ENCODE results near the gene TRAK1.

TRAK1 gene

DNA sequence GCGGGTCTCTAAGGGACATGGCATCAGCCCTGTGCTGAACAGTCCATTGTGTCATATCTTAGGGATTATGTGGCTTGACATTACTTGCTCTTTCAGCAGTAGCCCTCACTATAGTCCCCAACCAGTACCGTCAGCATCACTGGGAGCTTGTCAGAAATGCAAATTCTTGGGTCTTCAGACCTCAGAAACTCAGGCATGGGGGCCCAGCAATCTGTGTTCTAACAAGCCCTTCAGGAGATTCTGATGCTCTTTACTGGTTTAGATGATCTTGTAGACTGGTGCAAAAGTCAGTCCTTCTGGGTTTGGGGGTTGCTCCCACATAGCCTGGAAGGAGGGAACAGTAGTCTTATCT, 39.0 kb upstream of the TRAK1 start:
- TF ChIP-seq EZH2phosphoT487 (IDR thresholded peaks at IDR 0.05; ENCODE audit: low read depth) = no peak
- TF ChIP-seq, protein P1, sequence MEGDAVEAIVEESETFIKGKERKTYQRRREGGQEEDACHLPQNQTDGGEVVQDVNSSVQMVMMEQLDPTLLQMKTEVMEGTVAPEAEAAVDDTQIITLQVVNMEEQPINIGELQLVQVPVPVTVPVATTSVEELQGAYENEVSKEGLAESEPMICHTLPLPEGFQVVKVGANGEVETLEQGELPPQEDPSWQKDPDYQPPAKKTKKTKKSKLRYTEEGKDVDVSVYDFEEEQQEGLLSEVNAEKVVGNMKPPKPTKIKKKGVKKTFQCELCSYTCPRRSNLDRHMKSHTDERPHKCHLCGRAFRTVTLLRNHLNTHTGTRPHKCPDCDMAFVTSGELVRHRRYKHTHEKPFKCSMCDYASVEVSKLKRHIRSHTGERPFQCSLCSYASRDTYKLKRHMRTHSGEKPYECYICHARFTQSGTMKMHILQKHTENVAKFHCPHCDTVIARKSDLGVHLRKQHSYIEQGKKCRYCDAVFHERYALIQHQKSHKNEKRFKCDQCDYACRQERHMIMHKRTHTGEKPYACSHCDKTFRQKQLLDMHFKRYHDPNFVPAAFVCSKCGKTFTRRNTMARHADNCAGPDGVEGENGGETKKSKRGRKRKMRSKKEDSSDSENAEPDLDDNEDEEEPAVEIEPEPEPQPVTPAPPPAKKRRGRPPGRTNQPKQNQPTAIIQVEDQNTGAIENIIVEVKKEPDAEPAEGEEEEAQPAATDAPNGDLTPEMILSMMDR (IDR thresholded peaks at IDR 0.05; ENCODE audit: low read depth, low read length) = no peak
- Histone ChIP-seq H4K20me1 (ENCODE audit: insufficient read depth, low read length) (peaks cover 94% of the 10 kb centered on the region), H3K9me3 (ENCODE audit: insufficient read depth, low read length) (no peaks in the 10 kb centered on the region), H2AFZ (ENCODE audit: low read depth, low read length) (no peak overlapping the region), H3K4me1 (ENCODE audit: low read length) (peaks cover 49% of the 10 kb centered on the region), H3K27ac (ENCODE audit: low read length) (no peak overlapping the region), H3K36me3 (replicated peaks; ENCODE audit: low read depth, low read length) (peaks cover 8% of the 10 kb centered on the region), H3K27me3 (ENCODE audit: low read depth, low read length) (no peaks in the 10 kb centered on the region), H3K4me2 (ENCODE audit: low read length) (peak overlapping the region; percentile 18), H3K79me2 (ENCODE audit: low read length) (peaks cover 99% of the 10 kb centered on the region), H3K4me3 (ENCODE audit: low read length) (no peak overlapping the region), H3K9ac (ENCODE audit: low read length) (no peak overlapping the region)

DNA sequence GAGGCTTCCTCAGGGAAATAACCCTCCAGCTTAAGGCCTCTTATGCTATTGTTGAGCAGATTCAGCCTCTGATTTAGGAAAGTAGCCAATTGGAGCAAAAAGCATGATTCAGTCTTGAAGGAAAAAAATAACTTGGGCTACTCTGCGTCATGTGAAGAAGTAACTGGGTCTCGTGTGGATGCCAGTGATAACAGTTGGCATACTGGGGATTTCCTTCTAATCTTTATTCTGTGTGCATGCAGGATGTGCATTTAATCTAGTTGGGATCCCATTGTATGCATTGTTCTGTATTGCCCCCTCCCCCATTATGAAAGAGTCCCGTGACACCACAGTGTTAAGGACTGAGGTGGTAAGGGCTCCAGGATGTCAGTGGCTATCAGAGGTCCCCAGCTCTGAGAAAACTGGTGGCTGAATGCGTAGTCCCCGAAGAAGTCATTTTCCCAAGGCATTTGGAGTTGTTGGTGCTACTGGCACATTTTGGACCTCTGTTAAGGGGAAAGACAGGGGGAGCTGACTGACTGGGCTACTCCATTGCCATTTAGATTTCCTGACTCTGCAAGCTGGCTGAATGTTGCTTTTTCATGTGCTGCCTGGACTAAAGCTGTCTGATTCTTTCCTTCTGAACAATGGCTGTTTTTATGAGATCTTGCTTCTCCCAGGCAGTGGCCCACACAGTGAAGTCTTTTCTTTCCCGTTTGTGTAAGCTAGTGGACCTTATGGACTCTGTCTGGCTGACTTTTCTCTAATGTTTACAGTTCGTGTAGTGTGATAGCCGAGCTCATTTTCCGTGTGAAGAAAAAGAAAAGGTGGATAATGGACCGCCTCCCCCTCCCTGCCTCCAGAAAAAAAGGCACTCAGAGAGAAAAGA, 38.4 kb upstream of the TRAK1 start:
- Histone ChIP-seq H3K27ac (ENCODE audit: low read length) (no peak overlapping the region), H3K4me2 (ENCODE audit: low read length) (peak overlapping the region; percentile 18), H4K20me1 (ENCODE audit: insufficient read depth, low read length) (peaks cover 94% of the 10 kb centered on the region), H3K27me3 (ENCODE audit: low read depth, low read length) (no peaks in the 10 kb centered on the region), H2AFZ (ENCODE audit: low read depth, low read length) (no peak overlapping the region), H3K4me3 (ENCODE audit: low read length) (no peak overlapping the region), H3K36me3 (replicated peaks; ENCODE audit: low read depth, low read length) (peaks cover 10% of the 10 kb centered on the region), H3K79me2 (ENCODE audit: low read length) (peaks cover 99% of the 10 kb centered on the region), H3K4me1 (ENCODE audit: low read length) (peaks cover 50% of the 10 kb centered on the region), H3K9me3 (ENCODE audit: insufficient read depth, low read length) (no peaks in the 10 kb centered on the region), H3K9ac (ENCODE audit: low read length) (no peak overlapping the region)
- TF ChIP-seq, protein P1 (IDR thresholded peaks at IDR 0.05; ENCODE audit: low read depth, low read length) = no peak
- no peak for TF ChIP-seq EZH2phosphoT487 (IDR thresholded peaks at IDR 0.05; ENCODE audit: low read depth)

DNA sequence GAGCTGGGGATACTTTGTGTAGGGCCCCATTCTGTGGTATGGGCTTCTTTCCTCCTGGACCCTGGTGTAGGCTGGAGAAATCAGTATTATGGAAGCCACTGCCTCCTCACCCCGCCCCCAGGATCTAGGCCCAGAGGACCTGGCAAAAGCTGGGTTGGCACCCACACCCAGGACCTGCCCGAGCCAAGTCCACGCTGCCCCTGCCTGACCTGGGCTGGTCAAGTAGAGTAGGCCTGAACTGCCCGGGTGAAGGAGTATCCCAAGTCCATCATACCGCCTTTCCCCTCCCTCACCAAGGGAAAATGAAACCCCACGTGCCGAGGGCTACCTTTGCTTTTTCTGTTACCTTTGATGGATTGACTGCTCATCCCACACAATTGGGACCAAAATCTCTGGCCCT, 37.7 kb upstream of the TRAK1 start:
- TF ChIP-seq EZH2phosphoT487 (IDR thresholded peaks at IDR 0.05; ENCODE audit: low read depth) = no peak
- TF ChIP-seq, protein P1 (IDR thresholded peaks at IDR 0.05; ENCODE audit: low read depth, low read length) = no peak
- H4K20me1 ChIP-seq (ENCODE audit: insufficient read depth, low read length) = peaks cover 92% of the 10 kb centered on the region
- H3K79me2 ChIP-seq (ENCODE audit: low read length) = peaks cover 99% of the 10 kb centered on the region
- H3K4me2 ChIP-seq (ENCODE audit: low read length) = no peak overlapping the region
- H3K27ac ChIP-seq (ENCODE audit: low read length) = no peak overlapping the region
- peaks cover 10% of the 10 kb centered on the region for H3K36me3 ChIP-seq (replicated peaks; ENCODE audit: low read depth, low read length)
- no peaks in the 10 kb centered on the region for H3K27me3 ChIP-seq (ENCODE audit: low read depth, low read length)
- no peak overlapping the region for H3K9ac ChIP-seq (ENCODE audit: low read length)
- peaks cover 47% of the 10 kb centered on the region for H3K4me1 ChIP-seq (ENCODE audit: low read length)
- no peak overlapping the region for H3K4me3 ChIP-seq (ENCODE audit: low read length)
- H3K9me3 ChIP-seq (ENCODE audit: insufficient read depth, low read length) = no peaks in the 10 kb centered on the region
- H2AFZ ChIP-seq (ENCODE audit: low read depth, low read length) = no peak overlapping the region

DNA sequence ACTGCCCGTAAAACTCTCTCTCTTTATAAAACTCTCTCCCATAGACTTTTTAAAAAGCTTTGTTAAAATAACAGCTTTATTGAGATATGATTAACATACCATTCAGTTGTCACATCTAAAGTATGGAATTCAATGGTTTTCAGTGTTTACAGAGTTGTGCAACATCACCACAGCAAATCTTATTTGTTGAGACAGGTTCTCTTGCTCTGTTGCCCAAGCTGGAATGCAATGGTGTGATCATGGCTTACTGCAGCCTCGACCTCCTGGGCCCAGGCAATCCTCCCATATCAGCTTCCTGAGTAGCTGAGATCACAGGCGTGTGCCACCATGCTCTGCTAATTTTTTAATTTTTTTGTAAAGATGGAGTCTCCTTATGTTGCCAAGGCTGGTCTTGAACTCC, 35.9 kb upstream of the TRAK1 start:
- peaks cover 92% of the 10 kb centered on the region for H4K20me1 ChIP-seq (ENCODE audit: insufficient read depth, low read length)
- H2AFZ ChIP-seq (ENCODE audit: low read depth, low read length) = no peak overlapping the region
- H3K9me3 ChIP-seq (ENCODE audit: insufficient read depth, low read length) = no peaks in the 10 kb centered on the region
- no peak overlapping the region for H3K9ac ChIP-seq (ENCODE audit: low read length)
- H3K27me3 ChIP-seq (ENCODE audit: low read depth, low read length) = no peaks in the 10 kb centered on the region
- H3K36me3 ChIP-seq (replicated peaks; ENCODE audit: low read depth, low read length) = peaks cover 10% of the 10 kb centered on the region
- H3K27ac ChIP-seq (ENCODE audit: low read length) = no peak overlapping the region
- no peak overlapping the region for H3K4me2 ChIP-seq (ENCODE audit: low read length)
- H3K4me1 ChIP-seq (ENCODE audit: low read length) = peaks cover 53% of the 10 kb centered on the region
- no peak overlapping the region for H3K4me3 ChIP-seq (ENCODE audit: low read length)
- no peak for TF ChIP-seq EZH2phosphoT487 (IDR thresholded peaks at IDR 0.05; ENCODE audit: low read depth)
- TF ChIP-seq, protein P1 (IDR thresholded peaks at IDR 0.05; ENCODE audit: low read depth, low read length) = no peak
- peaks cover 99% of the 10 kb centered on the region for H3K79me2 ChIP-seq (ENCODE audit: low read length)

All from OCI-LY3 (cell line).